ENCODE data around the gene INPP5E.

The INPP5E gene

DNA sequence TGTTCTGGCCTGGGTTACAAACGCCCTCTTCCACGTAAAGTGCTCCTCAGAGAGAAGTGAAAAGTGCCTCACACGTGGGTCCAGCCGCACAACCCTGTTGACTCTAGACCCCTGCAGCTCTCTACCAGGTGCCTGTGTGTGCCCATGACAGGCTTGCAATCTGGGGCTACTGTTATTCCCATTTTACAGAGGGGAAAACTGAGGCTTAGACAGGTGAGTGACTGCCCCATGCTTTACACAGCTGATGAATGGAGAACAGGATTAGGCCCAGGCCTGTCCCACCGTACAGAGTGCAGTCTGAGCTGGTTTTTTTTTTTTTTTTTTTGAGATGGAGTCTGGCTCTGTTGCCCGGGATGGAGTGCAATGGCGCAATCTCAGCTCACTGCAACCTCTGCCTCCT is 6.2 kb upstream of the INPP5E start:
- no peak for DNase-seq

DNA sequence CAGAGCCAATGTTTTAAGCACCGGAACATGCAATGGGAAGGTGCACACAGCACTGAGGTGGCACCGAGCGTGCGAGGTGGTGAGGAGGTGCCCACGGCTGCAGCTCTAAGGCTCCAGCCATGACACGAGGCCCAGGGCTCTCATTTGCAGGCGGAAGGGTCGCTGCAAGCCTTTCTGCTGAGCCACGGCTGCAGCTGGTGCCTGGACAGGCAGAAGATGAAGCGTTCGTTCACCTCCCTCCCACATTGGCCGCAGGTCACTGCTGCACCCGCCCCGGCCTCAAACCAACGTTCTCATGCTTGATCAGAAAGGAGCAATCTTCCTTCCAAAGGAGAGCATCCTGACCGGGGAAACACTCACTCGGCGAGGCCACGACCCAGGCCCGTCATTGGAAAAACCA is 4.5 kb upstream of the INPP5E start:
- no peak for DNase-seq

DNA sequence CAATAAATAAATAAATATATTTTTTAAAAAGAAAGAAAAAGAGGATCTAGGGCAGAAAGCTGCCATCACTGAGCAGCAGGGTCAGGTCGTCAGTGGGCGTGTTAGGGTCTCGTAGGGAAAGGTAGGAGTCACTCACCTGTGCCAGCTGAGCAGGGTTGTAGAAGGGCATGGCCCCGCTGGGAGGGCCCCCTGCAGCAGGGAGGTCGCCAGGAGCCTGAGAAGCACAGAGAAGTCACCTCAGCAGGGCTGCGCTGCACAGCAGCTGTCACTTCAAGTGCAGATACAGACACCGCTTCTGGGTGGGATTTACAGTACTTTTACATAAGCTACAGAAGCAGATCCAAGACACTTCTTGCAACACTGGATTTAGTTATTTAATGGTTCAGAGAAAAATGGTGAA is 4.0 kb upstream of the INPP5E start:
- no peak for DNase-seq

DNA sequence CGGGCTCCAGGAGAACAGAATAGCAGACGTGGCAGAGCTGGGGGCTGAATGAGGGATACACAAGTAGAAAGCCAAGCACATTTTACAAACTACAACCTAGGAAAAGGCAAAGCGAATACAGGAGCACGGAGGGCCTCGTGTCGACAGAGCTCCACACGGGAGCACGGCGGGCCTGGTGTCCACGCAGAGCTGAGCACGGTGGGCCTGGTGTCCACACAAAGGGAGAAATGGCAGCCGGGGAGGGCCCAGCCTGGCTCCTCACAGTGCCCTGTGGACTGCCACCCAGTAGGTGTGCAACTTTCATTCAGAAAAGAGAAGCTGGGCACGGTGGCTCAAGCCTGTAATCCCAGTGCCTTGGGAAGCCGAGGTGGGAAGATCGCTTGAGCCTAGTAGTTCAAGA is 3.4 kb upstream of the INPP5E start:
- DNase-seq = no peak

DNA sequence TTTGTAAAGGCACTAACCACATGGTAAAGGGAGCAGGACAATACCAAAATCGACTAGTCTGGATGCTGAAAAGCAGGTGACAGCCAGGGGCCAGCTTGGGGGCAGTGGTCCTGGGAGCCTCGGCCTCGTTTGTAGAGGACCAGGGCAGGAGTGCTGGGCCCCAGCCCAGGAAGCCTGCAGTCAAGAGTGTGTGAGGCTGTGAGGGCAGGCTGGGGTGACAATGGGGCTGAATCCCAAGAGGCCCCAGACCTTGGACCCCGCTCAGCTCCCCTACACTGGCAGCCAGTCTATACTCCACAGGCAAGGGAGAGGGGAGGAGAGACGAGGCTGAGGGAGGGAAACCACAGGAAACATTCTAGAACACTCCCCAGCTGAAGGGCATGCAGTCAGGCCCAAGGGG is 2.6 kb upstream of the INPP5E start:
- DNase-seq = no peak

DNA sequence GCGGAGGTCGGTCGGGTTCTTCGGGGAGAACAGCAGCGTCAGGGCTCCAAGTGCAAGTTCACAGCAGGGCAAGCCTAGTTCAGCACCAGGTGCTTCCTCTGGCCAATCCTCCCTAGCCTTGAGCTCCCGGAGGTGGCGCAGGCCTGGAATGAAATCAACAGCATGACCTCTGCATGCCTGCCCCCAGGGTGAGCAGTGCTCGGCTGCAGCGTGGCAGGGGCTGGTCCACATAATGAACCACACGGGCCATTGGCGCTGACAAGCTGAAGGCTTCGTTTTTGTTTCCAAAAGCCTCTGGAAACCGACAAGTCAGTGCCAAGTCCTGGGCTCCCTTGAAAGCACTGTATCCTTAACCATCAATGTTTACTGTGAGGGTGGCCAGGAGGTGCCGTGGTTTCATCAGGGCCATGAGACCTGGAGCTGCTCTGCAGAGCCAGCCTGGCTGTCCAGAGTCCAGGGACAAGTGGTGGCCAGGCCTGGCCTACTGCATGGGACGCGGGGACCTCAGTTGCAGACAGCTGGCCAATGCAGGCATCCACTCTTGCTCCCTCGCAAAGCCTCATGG is 2.1 kb upstream of the INPP5E start:
- DNase-seq = no peak

DNA sequence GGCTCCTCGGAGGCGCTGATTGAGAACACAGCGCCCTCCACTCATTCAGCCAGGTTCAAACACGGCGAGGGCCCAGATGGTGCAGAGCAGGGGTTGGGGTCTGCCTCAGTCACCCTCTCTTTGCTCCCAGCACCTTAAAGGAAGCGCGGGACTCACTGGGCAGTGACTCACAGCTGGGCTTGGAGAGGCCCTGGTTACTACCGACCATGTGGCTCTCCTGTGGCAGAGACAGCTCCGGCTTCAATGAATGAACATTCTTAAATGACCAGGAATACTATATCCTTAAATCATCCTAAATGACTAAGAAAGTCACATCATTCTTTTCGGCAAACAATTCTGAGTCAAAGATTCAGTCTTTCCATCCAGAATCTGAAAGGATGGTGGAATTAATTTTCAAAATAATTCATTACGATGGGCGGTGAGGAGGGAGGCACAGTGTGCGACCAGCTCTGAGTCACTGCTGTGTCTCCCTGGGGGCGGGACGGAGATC is 1.6 kb upstream of the INPP5E start:
- DNase-seq = no peak

DNA sequence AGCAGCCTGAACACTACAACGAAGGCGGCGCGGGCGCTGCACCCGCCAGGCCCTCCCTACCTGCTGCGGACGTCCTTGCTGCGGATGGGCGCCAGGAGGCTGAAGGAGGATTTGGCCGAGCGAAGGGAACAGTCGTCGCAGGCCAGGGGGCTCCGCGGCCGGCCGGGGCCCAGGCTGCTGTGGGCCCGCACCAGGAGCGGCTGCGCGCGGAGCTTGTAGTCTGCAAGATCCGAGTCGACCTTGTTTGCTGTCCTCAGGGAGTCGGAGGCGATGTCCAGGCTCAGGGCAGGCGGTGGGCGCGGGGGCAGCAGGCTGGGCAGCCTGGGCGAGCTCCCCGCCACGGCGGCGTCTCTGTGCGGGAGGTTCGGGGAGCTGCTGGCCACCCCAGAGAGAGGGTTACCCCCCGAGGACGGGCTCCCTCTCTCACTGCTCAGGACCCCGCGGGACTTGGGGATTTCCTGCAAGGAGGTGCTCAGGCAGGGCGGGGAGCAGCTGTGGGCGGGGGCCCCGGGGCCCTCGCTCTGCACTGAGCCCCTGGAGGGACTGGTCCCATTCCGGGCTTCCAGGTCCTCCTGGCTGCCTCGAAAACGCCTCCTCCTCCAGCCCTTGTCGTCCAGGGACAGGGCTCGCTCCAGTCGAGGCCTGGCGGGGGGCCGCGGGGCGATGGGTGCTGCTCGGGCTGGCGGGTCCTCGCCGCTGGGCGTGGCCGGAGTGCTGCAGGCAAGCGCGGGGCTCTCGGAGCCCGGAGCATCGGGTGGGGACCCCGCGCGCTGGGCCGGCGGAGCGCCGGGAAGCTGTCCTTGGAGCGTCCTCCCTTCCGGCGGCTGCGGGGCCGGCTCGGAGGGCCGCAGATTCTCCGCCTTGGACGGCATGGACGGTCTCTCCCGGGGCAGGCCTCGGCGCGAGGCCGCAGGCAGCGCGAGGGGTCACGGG is 831 bp downstream of the INPP5E start:
- DNase-seq = peak; percentile 83

DNA sequence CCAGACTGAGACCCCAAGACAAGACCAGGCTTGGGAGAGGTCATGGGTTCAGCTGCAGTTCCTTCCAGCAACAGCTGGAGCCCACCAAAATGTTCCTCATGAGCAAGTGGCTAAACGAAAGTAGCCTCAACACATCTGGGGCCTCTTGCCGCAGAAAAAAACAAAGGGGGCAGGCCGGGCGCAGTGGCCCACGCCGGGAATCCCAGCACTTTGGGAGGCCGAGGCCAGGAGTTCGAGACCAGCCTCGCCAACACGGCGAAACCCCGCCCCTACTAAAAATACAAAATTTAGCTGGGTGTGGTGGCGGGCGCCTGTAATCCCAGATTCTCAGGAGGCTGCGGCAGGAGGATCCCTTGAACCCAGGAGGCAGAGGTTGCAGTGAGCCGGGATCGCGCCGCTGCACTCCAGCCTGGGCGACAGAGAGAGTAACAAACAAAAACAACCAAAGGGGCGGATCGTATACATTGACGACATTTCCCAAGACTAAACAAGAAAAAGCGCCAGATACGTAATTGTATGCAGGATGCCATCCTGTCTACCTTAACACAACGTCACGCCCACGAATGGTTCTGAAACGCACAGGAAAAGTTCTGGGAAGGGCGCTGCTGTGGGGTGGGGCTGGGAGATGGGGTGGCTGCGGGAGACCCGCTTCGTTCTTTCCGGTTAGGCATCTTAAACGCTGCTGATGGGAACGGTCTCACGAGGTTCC is 1.7 kb downstream of the INPP5E start:
- DNase-seq = no peak

DNA sequence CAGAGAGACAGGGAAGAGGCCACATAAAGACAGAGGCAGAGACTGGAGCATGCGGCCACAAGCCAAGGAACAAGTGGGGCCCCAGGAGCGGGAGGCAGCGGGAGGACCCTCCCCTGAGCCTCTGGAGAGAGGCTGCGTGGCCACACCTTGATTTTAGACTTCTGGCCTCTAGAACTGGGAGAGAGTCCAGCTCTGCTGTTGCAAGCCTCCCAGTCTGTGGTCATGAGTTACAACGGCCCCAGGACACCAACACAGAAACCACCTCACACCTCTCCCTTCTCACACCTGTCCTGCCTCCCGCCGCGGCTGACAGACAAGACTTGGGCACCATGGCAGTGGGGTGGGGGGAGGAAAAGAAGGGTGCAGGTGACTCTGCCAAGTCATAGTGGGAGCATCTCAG is 2.2 kb downstream of the INPP5E start:
- no peak for DNase-seq

DNA sequence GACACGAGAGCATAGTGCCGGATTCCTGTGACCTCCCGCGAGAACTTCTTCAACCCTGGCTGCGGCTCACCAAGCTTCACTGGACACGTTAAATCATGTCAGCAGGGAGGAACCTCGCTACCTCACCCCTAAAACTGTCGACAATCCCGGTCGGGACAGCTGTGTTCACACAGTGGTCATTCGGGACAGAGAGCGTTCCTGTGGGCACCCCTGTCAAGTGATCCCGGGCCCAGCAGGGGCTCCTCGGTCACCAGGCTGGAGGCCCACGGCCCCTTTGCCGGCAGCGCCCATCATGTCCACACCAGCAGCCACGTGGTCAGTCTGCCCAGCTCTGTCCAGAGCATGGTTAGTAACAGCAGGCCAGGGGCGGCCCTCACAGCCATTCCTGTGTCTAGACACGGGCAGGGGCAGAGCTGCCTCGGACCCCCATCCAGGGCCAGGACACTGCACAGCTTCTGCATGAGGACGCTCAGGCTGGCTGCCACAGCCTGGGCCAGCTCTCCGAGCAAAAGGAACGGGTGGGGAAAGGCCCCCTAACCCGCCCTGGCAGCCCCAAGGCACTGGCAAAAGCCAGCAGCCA is 3.5 kb downstream of the INPP5E start:
- DNase-seq = no peak

DNA sequence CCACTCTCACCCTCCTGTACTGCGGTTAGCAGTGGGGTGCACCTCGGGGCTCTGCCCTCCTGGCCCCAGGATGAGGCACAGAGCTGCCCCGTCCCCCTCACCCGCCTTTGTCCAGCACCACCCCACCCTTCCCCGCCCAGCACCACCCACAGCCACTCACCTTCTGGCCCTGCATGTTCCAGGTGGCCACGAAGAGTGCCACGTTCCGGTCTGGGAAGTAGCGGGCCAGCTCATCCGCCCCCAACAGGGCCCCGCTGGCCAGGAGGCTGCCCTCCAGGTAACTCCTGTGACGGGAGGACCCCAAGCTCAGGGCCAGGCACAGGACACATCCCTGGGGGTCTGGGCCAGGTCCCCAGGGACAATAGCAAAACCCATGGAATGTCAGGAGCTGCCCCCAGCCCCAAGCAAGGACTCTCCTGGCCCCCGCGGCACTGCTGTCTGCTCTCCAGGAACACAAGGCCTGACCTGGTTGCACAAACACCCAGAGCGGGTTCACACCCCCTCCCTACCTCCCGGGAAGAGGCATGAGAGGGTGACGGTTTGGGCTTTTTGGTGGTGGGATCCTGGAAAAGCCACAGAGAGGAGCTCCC is 5.0 kb downstream of the INPP5E start:
- no peak for DNase-seq

DNA sequence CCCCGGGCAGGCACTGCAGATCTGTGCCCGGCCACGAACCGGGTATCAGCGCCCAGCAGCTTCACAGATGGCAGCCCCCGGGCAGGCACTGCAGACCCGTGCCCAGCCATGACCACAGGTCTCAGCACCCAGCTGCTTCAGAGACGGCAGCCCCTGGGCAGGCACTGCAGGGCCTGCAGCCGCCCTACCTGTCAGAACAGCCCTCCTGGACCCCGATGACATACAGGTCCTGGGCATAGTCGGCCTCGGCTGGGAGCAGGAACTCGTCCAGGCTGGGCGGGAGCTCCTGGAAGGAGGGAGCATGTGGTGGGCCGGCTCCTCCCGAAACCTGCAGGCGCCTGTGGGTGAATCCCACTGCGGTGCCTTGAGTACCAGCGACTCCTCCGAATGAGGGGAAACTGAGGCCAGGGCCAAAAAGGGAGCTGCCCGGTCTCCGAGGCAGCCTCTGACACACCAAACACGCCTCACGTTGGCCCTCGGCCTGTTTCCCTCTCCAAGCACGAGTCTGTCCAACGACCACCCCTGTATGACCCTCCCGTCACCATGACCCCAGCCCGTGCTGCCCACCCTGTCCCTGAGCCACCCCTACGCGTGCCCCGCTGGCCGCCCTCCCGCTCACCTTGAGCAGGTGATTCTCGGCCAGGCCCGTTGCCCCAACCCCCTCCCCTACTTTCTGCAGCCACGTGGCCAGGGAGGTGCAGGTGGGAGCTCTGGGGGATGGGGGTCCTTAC is 5.6 kb downstream of the INPP5E start:
- no peak for DNase-seq

DNA sequence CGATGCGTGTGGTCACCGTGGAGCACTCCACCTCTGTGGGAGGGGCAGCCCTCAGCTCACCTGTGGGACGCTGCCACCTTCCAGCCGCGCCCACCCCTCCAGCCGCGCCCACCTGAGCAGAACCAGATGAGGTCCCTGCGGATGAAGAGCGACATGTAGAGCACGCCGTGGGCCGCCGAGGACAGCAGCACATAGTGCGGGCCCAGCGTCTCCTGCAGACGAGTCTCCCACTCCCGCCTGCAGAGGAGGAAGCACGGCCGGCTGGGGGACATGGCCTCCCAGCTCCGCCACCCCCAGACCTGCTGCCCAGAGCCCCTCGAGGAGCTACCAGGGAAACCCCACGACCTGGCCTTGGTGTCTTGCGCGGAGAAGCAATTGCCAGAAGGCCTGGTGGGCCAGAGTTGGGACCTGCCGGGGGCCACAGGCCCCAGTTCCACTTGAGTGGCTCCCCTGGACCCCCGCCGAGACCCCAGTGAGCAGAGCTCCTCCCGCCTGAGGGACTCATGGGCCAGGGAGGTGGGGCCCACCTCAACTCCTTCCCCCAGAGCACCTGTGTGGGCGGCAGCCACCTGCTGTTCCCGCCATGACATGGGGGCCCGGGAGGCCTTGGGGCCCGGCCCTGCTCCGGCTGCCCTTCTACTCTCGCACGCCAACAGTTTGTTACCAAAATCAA is 6.5 kb downstream of the INPP5E start:
- no peak for DNase-seq

DNA sequence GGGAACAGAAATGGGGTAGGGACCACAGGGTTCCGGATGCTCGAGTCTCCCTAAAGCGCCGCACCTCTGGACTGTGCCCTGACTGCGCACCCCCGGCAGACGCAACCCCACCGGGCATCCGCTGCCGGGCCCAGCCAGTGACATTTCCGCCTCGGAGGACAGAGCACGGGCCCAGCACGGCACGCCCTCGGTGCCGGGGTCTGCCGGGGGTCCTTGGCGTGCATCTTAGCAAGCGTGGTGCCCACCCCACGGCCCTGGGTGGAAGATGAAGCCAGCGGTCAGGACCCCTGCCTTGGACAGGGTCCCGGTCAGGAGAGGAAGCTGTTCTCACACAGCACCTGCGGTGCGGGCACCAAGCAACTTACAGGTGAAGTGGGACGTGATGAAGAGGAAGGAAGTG is 7.1 kb downstream of the INPP5E start:
- no peak for DNase-seq

DNA sequence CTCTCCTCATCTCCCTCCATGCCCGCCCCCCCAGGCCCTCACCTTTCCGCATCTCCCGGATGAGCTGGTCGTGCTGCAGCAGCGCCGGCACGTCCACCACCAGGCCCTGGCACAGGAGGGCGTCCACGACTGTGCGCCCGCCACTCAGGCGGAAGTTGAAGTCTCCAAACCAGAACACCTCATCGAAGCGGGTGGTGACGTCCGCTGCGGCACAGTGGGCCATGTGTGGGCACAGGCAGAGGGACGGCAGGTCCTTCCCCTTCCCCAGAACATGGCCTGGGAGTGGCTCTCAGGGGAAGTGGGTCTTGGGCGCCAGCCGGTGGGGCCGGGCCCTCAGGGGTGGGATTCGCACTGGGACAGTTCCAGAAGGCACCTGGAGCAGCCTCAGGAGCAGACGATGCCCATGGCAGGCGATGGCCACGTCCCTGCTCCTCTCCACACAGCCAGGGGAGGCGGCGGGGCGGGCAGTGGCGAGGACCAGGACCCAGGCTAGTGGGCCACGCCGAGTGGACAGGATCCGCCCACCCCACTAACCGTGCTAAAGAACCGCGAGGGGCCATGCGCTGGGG is 7.8 kb downstream of the INPP5E start:
- no peak for DNase-seq

DNA sequence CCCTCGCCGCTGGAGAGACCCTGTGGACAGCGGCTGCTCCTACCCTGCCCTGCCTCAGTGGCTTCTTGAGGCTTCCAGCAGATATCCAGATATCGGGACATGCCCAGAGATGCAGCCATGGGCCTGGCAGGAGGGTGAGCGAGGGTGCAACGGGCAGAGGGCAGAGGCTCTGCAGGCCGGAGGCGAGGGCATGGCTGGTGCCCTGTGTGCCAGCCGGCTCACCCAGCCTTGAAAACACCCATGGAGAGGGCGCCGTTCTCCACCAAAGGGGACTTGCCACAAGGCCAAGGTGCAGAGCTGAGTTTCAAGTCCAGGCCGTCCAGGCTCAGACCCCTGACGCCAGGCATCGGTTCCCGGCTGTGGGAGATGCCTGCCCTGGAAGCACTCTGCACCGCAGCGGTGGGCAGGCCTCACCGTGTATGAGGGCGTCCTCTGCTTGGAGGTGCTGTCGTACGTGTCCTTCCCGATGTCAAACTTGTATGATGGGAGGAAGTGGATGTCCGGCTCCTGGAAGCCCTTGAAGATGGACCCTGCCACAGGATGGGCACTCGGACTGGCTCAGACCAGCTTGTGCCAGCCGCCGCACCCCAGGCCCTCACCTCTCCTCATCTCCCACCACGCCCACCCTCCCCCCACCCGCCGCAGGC is 8.9 kb downstream of the INPP5E start:
- no peak for DNase-seq

DNA sequence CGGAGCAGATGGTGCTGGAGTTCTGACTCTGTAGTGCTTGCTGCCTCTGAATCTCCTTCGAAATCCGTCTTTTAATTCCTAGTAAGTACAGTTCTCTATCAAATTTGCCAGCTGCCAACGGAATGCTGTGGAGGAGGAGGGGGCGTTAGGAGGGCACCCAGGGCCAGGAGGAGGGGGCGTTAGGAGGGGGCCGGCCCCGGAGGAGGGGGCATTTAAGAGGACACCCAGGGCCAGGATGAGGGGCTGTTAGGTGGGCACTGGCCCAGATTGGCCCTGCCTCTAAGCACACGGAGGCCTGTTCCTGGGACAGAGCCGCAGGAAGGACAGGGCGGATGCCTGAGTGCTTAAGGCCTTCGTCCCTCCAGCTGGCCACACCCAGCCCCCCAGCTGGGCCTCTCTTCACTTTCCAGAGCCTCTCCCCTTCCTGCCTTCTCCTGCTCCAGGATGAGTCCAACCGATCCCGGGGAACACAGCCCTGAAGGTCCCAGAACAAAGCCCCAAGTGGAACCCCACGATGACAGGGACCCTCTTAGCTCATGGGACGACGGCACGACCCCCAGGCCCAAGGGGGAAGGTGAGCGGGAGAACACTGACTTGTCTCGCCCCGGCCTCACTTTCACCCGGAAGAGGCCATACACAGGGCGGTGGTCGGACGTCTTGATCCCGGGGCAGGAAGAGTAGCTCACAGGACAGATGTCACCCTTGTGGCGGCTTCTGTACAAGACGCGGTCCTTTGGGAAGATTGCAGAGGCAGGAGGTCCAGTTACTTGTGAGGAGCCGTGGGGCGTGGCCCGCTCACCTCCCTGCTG is 9.8 kb downstream of the INPP5E start:
- DNase-seq = no peak

DNA sequence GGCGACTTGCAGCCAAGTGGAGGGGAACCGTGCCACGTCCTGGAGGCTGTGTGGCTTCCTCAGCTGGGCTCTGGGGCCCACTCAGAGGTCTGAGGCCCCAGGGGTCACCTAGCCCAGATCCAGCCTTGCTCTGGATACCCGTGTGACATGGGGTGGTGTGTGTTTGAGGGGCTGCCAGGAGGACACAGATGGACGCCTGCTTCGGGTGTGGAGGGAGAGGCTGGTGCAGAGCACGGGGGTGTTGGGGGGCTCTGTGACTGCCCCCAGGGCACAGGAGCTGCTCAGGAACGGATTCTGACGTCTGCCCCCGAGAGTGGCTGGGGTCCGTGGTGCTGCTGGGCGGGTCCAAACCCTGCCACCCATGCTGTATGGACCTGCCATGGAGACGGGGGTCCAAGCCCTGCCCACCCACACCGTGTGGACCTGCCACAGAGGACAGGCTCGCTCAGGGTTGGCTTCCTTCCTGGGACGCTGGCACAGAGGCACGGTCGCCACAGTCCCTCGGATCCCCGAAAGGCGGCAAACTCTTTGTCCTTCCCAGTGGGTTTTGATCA is 10.5 kb downstream of the INPP5E start:
- no peak for DNase-seq

DNA sequence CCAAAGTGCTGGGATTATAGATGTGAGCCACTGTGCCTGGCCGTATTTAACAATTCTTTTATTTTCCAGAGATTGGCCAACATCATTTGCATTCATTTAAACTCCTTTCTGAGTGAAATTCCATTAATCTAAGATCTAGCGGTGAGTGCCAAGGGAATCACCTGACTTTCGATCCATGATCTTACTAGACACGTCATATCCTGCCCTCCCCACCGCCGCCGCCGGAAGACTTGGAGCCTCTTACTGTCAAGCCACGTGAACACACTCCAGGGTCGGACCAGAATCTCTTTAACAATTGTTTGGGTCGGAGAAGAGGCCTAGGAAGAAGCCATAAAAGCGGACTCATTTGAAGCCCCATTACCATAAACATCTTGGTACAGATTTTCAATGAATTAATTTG is 12.9 kb downstream of the INPP5E start:
- no peak for DNase-seq

All from activated CD8-positive, alpha-beta memory T cell treated with anti-CD3 and anti-CD28 coated beads, Interleukin-2, amount 50 U/mL, for 48 hours (primary cell).